NB4 (cell line): ENCODE measurements around the gene CABP4.
A peak's percentile ranks its signal among the peaks of the same experiment; 100 is the strongest.

Experiments used
- DNase-seq: peaks from one replicate; pipeline ENCODE4 v3.0.0; 2010; ENCODE audit warnings: low read depth
- H3K4me3 ChIP-seq: one replicate; pipeline ENCODE4 v1.5.1; 2011; ENCODE audit warnings: mild to moderate bottlenecking, low read depth, low read length, moderate library complexity
- CTCF ChIP-seq: IDR thresholded peaks from one replicate; pipeline ENCODE4 v1.5.1; 2012; ENCODE audit warnings: low read depth, low read length
- MAX ChIP-seq: IDR thresholded peaks from 2 replicates; pipeline ENCODE4 v1.6.1; 2011; ENCODE audit warnings: low read depth, low read length
- MYC ChIP-seq: IDR thresholded peaks from 2 replicates; pipeline ENCODE4 v1.6.1; 2011; ENCODE audit warnings: low read depth, low read length
- POLR2A ChIP-seq: IDR thresholded peaks from 2 replicates; pipeline ENCODE4 v1.6.1; 2011; ENCODE audit warnings: mild to moderate bottlenecking; ENCODE audit not compliant: insufficient read length; ENCODE audit errors: extremely low read depth

The CABP4 gene

GRCh38 chr11:67497656-67498291 is 42.6 kb downstream of the CABP4 start:
- DNase-seq = no peak
- no peak overlapping the region for H3K4me3 ChIP-seq
- TF ChIP-seq MYC (no peak), POLR2A (no peak), CTCF (no peak), MAX (no peak)

GRCh38 chr11:67498544-67498972 is 43.4 kb downstream of the CABP4 start:
- TF ChIP-seq MYC (no peak), CTCF (no peak), POLR2A (no peak), MAX (no peak)
- DNase-seq = no peak
- no peak overlapping the region for H3K4me3 ChIP-seq

- H3K4me3 ChIP-seq = no peak overlapping the region
- DNase-seq = no peak
- no peak for TF ChIP-seq POLR2A
- no peak for TF ChIP-seq MAX
- no peak for TF ChIP-seq MYC
- TF ChIP-seq CTCF = no peak
Observed at GRCh38 chr11:67499808-67500483, 44.8 kb downstream of the CABP4 start.

- DNase-seq = peak; percentile 41
- no peak for TF ChIP-seq MYC
- TF ChIP-seq MAX = no peak
- TF ChIP-seq CTCF = no peak
- TF ChIP-seq POLR2A = no peak
- H3K4me3 ChIP-seq = no peak overlapping the region
Observed at GRCh38 chr11:67500484-67500821, 45.3 kb downstream of the CABP4 start.

- peak; percentile 83 for DNase-seq
- TF ChIP-seq MAX = no peak
- TF ChIP-seq MYC = no peak
- TF ChIP-seq CTCF = no peak
- no peak for TF ChIP-seq POLR2A
- no peak overlapping the region for H3K4me3 ChIP-seq
Observed at GRCh38 chr11:67500831-67501715, 45.9 kb downstream of the CABP4 start.
